Smooth muscle cell of the coronary artery (primary cell): ENCODE measurements around the gene RGS2. TPM values are rescaled to one million over a fixed set of nuclear protein-coding genes. Genes with fewer than 3 reads are reported as not detected.

Source experiments
- total RNA-seq: library from RNA; depleted of rRNA; stranded (reverse); fragments of >200 nt; gene quantifications from 2 replicates; pipeline ENCODE4 v1.2.3, GENCODE V29; 2014; ENCODE audit warnings: low replicate concordance

RGS2 gene
- total RNA-seq: 16.0 and 42.5 TPM in 2 replicates

DNA sequence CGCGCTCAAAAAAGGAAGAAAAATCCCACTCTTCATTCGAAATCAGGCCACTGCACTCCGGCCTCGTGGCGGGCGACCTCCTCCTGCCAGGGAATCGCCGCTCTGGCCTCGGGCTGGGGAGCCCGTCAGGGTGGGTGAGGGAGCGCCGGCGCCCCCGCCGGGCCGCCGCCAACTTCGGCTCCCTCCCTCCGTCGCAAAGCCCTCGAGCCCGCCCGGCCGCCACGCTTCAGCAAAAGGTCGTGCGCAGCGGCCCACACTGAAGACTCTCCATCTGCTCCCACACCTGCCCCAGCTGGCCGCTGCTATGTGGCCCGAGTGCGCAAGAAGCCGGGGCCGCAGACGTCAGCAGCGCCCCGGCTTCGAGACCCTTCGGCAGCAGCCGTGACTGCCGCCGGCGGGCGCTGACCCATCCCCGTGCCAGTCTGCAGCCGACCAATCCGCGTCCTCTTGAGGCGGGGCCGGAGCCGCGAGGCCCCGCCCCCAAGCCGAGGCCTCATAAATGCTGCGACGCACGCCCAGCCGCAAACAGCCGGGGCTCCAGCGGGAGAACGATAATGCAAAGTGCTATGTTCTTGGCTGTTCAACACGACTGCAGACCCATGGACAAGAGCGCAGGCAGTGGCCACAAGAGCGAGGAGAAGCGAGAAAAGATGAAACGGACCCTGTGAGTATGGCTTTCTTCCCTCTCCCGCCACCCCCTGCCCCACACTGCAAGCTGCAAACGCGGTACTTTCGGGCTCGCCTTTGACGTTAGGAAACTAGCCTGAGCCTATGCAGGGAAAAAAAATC lies at the start of gene RGS2:
RGS2 (plus strand) TSS at position 522 of the 789 bp plus-strand sequence; CDS start at position 555, 33 bp downstream.

Other genes starting within 250 kb of the RGS2 start
- gene RGS1, start 233.3 kb upstream of the RGS2 start, total RNA-seq: not detected in 2 replicates
- gene RGS13, start 172.9 kb upstream of the RGS2 start, total RNA-seq: not detected in 2 replicates